ENCODE data around the gene PGP.

PGP gene

DNA sequence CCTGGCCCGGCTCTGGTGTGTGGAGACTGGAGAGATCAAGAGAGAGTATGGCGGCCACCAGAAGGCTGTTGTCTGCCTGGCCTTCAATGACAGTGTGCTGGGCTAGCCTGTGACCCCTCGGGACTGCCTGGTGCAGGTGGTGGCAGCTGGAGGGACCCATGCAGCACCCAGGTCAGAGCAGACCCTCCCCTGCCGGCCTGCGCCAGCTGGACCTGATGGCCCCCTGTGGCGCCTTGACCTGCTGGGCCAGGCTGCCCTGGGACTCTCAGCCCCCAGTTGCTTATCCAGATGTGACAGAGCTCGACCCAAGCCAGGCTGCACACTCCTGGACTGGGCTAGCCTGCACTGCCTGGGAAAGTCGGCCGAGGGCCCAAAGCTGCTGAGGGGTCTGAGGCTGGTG lies 5.9 kb downstream of the PGP start:
- no peak overlapping the region for H3K4me3 ChIP-seq (ENCODE audit: low read length)
- H3K9me3 ChIP-seq (replicated peaks; ENCODE audit: insufficient read depth, low read length) = no peaks in the 10 kb centered on the region
- peaks cover 13% of the 10 kb centered on the region for H3K4me1 ChIP-seq (ENCODE audit: low read length)
- no peaks in the 10 kb centered on the region for H4K20me1 ChIP-seq (ENCODE audit: insufficient read depth, low read length)
- H3K9ac ChIP-seq (ENCODE audit: low read length) = no peak overlapping the region
- H2AFZ ChIP-seq (ENCODE audit: low read length) = no peak overlapping the region
- peaks cover 3% of the 10 kb centered on the region; the same call in 1 of the 2 replicates for H3F3A ChIP-seq (ENCODE audit: insufficient read depth, low read length)
- H3K27me3 ChIP-seq (replicated peaks; ENCODE audit: insufficient read depth, low read length) = no peaks in the 10 kb centered on the region
- H3K36me3 ChIP-seq (replicated peaks; ENCODE audit: insufficient read depth, low read length) = no peaks in the 10 kb centered on the region; the same call in 1 of the 2 replicates
- H3K4me2 ChIP-seq (ENCODE audit: low read depth, low read length) = no peak overlapping the region
- no peak overlapping the region for H3K27ac ChIP-seq (ENCODE audit: low read length)
- no peaks in the 10 kb centered on the region for H3K9me2 ChIP-seq (replicated peaks; ENCODE audit: insufficient read depth, low read length)
- TF ChIP-seq EZH2phosphoT487 (IDR thresholded peaks at IDR 0.05; ENCODE audit: low read length) (no peak), EZH2 (optimal IDR thresholded peaks at IDR 0.05; ENCODE audit: low read depth, low read length) (no peak)
- TF ChIP-seq, protein P1, sequence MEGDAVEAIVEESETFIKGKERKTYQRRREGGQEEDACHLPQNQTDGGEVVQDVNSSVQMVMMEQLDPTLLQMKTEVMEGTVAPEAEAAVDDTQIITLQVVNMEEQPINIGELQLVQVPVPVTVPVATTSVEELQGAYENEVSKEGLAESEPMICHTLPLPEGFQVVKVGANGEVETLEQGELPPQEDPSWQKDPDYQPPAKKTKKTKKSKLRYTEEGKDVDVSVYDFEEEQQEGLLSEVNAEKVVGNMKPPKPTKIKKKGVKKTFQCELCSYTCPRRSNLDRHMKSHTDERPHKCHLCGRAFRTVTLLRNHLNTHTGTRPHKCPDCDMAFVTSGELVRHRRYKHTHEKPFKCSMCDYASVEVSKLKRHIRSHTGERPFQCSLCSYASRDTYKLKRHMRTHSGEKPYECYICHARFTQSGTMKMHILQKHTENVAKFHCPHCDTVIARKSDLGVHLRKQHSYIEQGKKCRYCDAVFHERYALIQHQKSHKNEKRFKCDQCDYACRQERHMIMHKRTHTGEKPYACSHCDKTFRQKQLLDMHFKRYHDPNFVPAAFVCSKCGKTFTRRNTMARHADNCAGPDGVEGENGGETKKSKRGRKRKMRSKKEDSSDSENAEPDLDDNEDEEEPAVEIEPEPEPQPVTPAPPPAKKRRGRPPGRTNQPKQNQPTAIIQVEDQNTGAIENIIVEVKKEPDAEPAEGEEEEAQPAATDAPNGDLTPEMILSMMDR (IDR thresholded peaks at IDR 0.05; ENCODE audit: low read length) = no peak
- H3K79me2 ChIP-seq (ENCODE audit: low read length) = peaks cover 40% of the 10 kb centered on the region
- no peak for DNase-seq

DNA sequence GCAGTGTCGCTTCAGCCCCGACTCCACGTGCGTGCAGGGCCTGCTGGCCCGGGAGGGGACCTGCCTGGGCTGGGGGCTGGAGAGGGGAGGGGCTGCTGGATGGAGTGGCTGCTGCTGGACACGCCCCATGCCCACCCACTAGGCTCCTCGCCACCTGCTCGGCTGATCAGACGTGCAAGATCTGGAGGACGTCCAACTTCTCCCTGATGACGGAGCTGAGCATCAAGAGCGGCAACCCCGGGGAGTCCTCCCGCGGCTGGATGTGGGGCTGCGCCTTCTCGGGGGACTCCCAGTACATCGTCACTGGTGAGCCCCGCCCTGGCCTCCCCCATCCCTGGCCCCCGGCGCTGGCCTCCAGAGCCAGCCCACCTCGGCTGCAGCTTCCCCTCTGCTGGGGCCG lies 6.3 kb downstream of the PGP start:
- Histone ChIP-seq H3K4me3 (ENCODE audit: low read length) (no peak overlapping the region), H3K9ac (ENCODE audit: low read length) (no peak overlapping the region), H3F3A (ENCODE audit: insufficient read depth, low read length) (peaks cover 3% of the 10 kb centered on the region; the same call in 1 of the 2 replicates), H3K4me2 (ENCODE audit: low read depth, low read length) (no peak overlapping the region), H2AFZ (ENCODE audit: low read length) (no peak overlapping the region), H3K27me3 (replicated peaks; ENCODE audit: insufficient read depth, low read length) (no peaks in the 10 kb centered on the region; the same call in 1 of the 2 replicates), H3K9me2 (replicated peaks; ENCODE audit: insufficient read depth, low read length) (no peaks in the 10 kb centered on the region), H3K36me3 (replicated peaks; ENCODE audit: insufficient read depth, low read length) (no peaks in the 10 kb centered on the region; the same call in 1 of the 2 replicates), H4K20me1 (ENCODE audit: insufficient read depth, low read length) (no peaks in the 10 kb centered on the region), H3K79me2 (ENCODE audit: low read length) (peaks cover 35% of the 10 kb centered on the region), H3K4me1 (ENCODE audit: low read length) (peaks cover 12% of the 10 kb centered on the region), H3K9me3 (replicated peaks; ENCODE audit: insufficient read depth, low read length) (no peaks in the 10 kb centered on the region), H3K27ac (ENCODE audit: low read length) (no peak overlapping the region)
- TF ChIP-seq EZH2phosphoT487 (IDR thresholded peaks at IDR 0.05; ENCODE audit: low read length) = no peak
- TF ChIP-seq, protein P1 (IDR thresholded peaks at IDR 0.05; ENCODE audit: low read length) = no peak
- TF ChIP-seq EZH2 (optimal IDR thresholded peaks at IDR 0.05; ENCODE audit: low read depth, low read length) = no peak
- no peak for DNase-seq

DNA sequence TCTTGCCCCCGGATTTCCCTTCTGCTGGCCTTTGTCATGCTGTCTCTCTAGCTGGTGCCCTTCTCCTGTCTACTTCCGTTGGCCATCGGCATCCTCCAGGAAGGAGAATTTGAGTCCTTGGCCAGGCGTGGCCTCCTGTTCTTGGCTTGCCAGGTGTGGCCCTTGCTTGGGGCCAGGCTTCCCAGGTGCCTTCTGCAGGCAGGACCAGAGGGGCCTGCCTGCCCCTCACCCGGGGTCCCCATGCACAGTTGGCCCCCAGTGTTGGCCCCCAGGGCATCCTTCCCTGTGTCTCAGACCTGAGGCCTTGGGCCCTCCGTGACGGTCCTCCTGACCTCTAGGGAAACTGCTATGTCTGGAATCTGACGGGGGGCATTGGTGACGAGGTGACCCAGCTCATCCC lies 6.8 kb downstream of the PGP start:
- no peak overlapping the region for H3K9ac ChIP-seq (ENCODE audit: low read length)
- no peak overlapping the region for H3K4me2 ChIP-seq (ENCODE audit: low read depth, low read length)
- H3K9me3 ChIP-seq (replicated peaks; ENCODE audit: insufficient read depth, low read length) = no peaks in the 10 kb centered on the region

More for the DNA sequence above, 6.8 kb downstream of the PGP start:
- peaks cover 31% of the 10 kb centered on the region for H3K79me2 ChIP-seq (ENCODE audit: low read length)
- no peak overlapping the region for H3K27ac ChIP-seq (ENCODE audit: low read length)
- no peaks in the 10 kb centered on the region for H3K9me2 ChIP-seq (replicated peaks; ENCODE audit: insufficient read depth, low read length)
- TF ChIP-seq EZH2phosphoT487 (IDR thresholded peaks at IDR 0.05; ENCODE audit: low read length) = no peak
- no peak for TF ChIP-seq EZH2 (optimal IDR thresholded peaks at IDR 0.05; ENCODE audit: low read depth, low read length)
- TF ChIP-seq, protein P1 (IDR thresholded peaks at IDR 0.05; ENCODE audit: low read length) = no peak
- H3F3A ChIP-seq (ENCODE audit: insufficient read depth, low read length) = 0 out of 2 replicates have a peak, but pooled peaks cover 3% of the 10 kb centered on the region
- H3K4me1 ChIP-seq (ENCODE audit: low read length) = peaks cover 7% of the 10 kb centered on the region
- no peaks in the 10 kb centered on the region for H4K20me1 ChIP-seq (ENCODE audit: insufficient read depth, low read length)
- DNase-seq = no peak
- no peak overlapping the region for H2AFZ ChIP-seq (ENCODE audit: low read length)
- no peak overlapping the region for H3K4me3 ChIP-seq (ENCODE audit: low read length)
- H3K27me3 ChIP-seq (replicated peaks; ENCODE audit: insufficient read depth, low read length) = no peaks in the 10 kb centered on the region; the same call in none of the 2 replicates
- no peaks in the 10 kb centered on the region; the same call in 1 of the 2 replicates for H3K36me3 ChIP-seq (replicated peaks; ENCODE audit: insufficient read depth, low read length)

Data from MM.1S (cell line).